Hepatocyte (in vitro differentiated cells): ENCODE results near the gene ITPR3. TPM values are rescaled to one million over a fixed set of nuclear protein-coding genes. Genes with fewer than 3 reads are reported as not detected.
A peak's percentile ranks its signal among the peaks of the same experiment; 100 is the strongest.

Experiments
- DNase-seq: peaks from one replicate; pipeline ENCODE4 v3.0.0-alpha.2; 2016; ENCODE audit warnings: low spot score
- H2AFZ ChIP-seq: fragments of 200-600 bp; sonication (generic); 2 replicates; pipeline ENCODE4 v1.6.0; 2016; ENCODE audit warnings: antibody characterized with exemption, mild to moderate bottlenecking
- H3K27ac ChIP-seq: fragments of 200-600 bp; sonication (generic); 2 replicates; pipeline ENCODE4 v1.5.1; 2016; ENCODE audit warnings: mild to moderate bottlenecking
- H3K27me3 ChIP-seq: fragments of 200-600 bp; sonication (generic); 2 replicates; pipeline ENCODE4 v1.6.1; 2016
- H3K36me3 ChIP-seq: fragments of 200-600 bp; sonication (generic); replicated peaks from 2 replicates; pipeline ENCODE4 v1.5.1; 2016; ENCODE audit warnings: low read depth; ENCODE audit not compliant: insufficient read depth
- H3K4me1 ChIP-seq: fragments of 200-600 bp; sonication (generic); 2 replicates; pipeline ENCODE4 v1.5.1; 2016; ENCODE audit warnings: mild to moderate bottlenecking, moderate library complexity; ENCODE audit not compliant: insufficient read depth
- H3K4me2 ChIP-seq: fragments of 200-600 bp; sonication (generic); 2 replicates; pipeline ENCODE4 v1.6.0; 2016
- H3K4me3 ChIP-seq: fragments of 200-600 bp; sonication (generic); 2 replicates; pipeline ENCODE4 v1.5.1; 2016; ENCODE audit warnings: mild to moderate bottlenecking
- H3K79me2 ChIP-seq: fragments of 200-600 bp; sonication (generic); 2 replicates; pipeline ENCODE4 v1.6.0; 2017; ENCODE audit warnings: mild to moderate bottlenecking
- H3K9me2 ChIP-seq: fragments of 200-600 bp; sonication (generic); replicated peaks from 2 replicates; pipeline ENCODE4 v1.6.0; 2017; ENCODE audit warnings: mild to moderate bottlenecking; ENCODE audit not compliant: insufficient read depth
- H3K9me3 ChIP-seq: fragments of 200-600 bp; sonication (generic); 2 replicates; pipeline ENCODE4 v1.5.1; 2016; ENCODE audit warnings: low read depth, mild to moderate bottlenecking
- H4K20me1 ChIP-seq: fragments of 200-600 bp; sonication (generic); 2 replicates; pipeline ENCODE4 v1.6.0; 2016; ENCODE audit warnings: mild to moderate bottlenecking; ENCODE audit not compliant: insufficient read depth, poor library complexity, severe bottlenecking
- EZH2 ChIP-seq: fragments of 200-600 bp; sonication (generic); IDR thresholded peaks from 2 replicates; pipeline ENCODE4 v1.6.1; 2016; ENCODE audit warnings: antibody characterized with exemption, mild to moderate bottlenecking, borderline replicate concordance
- EZH2phosphoT487 ChIP-seq: fragments of 200-600 bp; sonication (generic); IDR thresholded peaks from one replicate; pipeline ENCODE4 v1.6.1; 2018; ENCODE audit warnings: antibody characterized with exemption, mild to moderate bottlenecking, low read depth, moderate library complexity; ENCODE audit not compliant: unreplicated experiment, severe bottlenecking
- WGBS: methylation state at CpG from one replicate; pipeline ENCODE4 v1.1.6; 2016; ENCODE audit warnings: low lambda C conversion rate; ENCODE audit errors: missing lambda C conversion rate; 5-methylcytosine and 5-hydroxymethylcytosine counted together
- polyA plus RNA-seq: library from polyadenylated mRNA; unstranded; fragments of >200 nt; fragmentation: Nextera tagmentation; extraction: Ambion mirVana; gene quantifications from 2 replicates; pipeline ENCODE4 v1.2.1, GENCODE V29; 2016
- total RNA-seq: library from RNA; depleted of rRNA; stranded (reverse); fragments of >200 nt; gene quantifications from 2 replicates; pipeline ENCODE4 v1.2.3, GENCODE V29; 2014
- TF ChIP-seq, protein P1 (sequence below): fragments of 200-600 bp; sonication (generic); IDR thresholded peaks from 2 replicates; pipeline ENCODE4 v1.5.1; 2016; ENCODE audit warnings: antibody characterized with exemption, mild to moderate bottlenecking; ENCODE audit not compliant: poor library complexity

Gene ITPR3
- total and polyA plus RNA-seq, 2 experiments from 2014 or later = 16.5 to 39.6 TPM

DNA sequence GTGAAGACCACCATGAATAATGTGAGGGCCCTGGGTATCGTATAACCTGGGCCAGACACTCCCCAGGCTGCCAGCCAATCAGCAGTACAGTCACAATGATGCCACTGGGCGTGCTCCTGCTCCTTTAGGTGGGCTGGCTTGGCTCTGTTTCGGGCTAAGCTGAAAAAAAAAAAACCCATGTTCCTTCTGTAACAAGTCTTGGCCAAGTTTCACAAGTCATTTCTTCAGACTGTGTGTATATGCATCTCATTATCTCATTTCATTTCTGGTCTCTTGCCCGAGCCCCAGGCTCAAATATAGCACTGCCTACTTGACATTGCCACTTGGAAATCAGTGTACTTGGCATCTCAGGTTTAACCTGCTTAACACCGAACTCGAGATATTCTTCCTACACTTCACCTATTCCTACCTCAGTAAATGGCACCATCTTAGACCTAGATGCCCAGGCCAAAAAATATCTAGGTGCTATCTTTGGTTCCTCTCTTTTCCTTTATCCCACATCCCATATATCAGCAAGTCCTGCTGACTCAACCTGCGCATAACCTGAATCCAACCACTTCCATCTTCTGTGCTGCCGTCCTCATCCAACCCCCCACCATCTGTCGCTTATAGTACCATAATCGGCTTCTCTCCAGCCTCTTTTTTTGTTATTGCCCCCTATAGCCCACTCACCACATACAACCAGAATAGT lies 88.6 kb downstream of the ITPR3 start:
- H3K9me2 ChIP-seq = no peaks in the 10 kb centered on the region
- H3K27me3 ChIP-seq = no peaks in the 10 kb centered on the region
- H4K20me1 ChIP-seq = no peaks in the 10 kb centered on the region
- H3K4me2 ChIP-seq = peak overlapping the region; percentile 88
- TF ChIP-seq EZH2phosphoT487 = no peak
- TF ChIP-seq, protein P1, sequence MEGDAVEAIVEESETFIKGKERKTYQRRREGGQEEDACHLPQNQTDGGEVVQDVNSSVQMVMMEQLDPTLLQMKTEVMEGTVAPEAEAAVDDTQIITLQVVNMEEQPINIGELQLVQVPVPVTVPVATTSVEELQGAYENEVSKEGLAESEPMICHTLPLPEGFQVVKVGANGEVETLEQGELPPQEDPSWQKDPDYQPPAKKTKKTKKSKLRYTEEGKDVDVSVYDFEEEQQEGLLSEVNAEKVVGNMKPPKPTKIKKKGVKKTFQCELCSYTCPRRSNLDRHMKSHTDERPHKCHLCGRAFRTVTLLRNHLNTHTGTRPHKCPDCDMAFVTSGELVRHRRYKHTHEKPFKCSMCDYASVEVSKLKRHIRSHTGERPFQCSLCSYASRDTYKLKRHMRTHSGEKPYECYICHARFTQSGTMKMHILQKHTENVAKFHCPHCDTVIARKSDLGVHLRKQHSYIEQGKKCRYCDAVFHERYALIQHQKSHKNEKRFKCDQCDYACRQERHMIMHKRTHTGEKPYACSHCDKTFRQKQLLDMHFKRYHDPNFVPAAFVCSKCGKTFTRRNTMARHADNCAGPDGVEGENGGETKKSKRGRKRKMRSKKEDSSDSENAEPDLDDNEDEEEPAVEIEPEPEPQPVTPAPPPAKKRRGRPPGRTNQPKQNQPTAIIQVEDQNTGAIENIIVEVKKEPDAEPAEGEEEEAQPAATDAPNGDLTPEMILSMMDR = no peak
- no peak for TF ChIP-seq EZH2
- DNase-seq = no peak
- no peak overlapping the region for H3K4me3 ChIP-seq
- WGBS = 95% methylated on average over 10 of the region's 10 CpGs
- H3K4me1 ChIP-seq = peaks cover 13% of the 10 kb centered on the region
- H3K79me2 ChIP-seq = peaks cover 16% of the 10 kb centered on the region
- no peak overlapping the region for H2AFZ ChIP-seq
- H3K36me3 ChIP-seq = no peaks in the 10 kb centered on the region
- H3K9me3 ChIP-seq = no peaks in the 10 kb centered on the region
- H3K27ac ChIP-seq = no peak overlapping the region

DNA sequence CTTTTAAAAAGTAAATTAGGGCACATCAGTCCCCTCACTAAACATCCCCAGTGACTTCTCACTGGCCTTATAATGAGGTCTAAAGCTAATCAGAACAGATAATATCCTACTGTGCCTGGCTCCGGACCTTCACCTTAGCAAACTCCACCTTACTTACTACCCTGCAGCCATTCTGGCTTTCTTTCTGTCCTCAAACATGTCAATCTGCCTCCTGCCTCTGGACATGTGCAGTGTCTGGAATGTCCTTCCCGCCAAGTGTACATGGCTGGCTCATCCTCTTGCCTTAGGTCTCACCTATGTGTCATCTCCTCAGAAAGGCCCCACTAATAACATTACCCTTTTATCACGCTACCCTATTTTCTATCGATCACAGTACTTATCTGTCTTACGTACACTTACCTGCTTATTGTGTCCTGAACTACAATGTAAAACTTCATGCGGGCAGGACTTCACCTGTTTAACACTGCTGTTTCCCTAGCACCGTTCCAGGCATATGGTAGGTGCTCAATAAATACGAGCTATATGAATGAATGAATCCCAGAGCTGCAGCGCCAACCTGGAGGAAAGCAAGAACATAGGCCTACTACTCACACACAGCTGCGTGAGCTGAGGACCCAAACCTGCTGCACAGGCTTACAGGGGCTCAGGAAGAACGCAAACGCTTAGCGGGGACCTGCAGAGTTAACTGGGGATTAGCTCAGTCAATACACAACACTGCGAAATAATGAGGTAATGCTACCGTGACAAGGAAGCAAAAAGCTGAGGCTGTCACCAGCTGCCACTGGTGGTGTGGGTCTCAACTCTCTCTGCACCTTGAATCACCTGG lies 89.4 kb downstream of the ITPR3 start:
- whole genome bisulfite sequencing = 77% methylated on average over 15 of the region's 15 CpGs
- H3K27ac ChIP-seq = peak overlapping the region; percentile 99
- TF ChIP-seq EZH2phosphoT487 = no peak
- TF ChIP-seq EZH2 = no peak
- TF ChIP-seq, protein P1 = no peak
- H3K4me2 ChIP-seq = peak overlapping the region; percentile 88
- peaks cover 16% of the 10 kb centered on the region for H3K79me2 ChIP-seq
- no peaks in the 10 kb centered on the region for H3K9me2 ChIP-seq
- peak; percentile 50 for DNase-seq
- peak overlapping the region; percentile 96 for H2AFZ ChIP-seq
- H3K4me3 ChIP-seq = peak overlapping the region; percentile 94
- no peaks in the 10 kb centered on the region for H3K9me3 ChIP-seq
- H3K36me3 ChIP-seq = no peaks in the 10 kb centered on the region
- H3K4me1 ChIP-seq = peaks cover 13% of the 10 kb centered on the region
- H4K20me1 ChIP-seq = no peaks in the 10 kb centered on the region
- no peaks in the 10 kb centered on the region for H3K27me3 ChIP-seq

DNA sequence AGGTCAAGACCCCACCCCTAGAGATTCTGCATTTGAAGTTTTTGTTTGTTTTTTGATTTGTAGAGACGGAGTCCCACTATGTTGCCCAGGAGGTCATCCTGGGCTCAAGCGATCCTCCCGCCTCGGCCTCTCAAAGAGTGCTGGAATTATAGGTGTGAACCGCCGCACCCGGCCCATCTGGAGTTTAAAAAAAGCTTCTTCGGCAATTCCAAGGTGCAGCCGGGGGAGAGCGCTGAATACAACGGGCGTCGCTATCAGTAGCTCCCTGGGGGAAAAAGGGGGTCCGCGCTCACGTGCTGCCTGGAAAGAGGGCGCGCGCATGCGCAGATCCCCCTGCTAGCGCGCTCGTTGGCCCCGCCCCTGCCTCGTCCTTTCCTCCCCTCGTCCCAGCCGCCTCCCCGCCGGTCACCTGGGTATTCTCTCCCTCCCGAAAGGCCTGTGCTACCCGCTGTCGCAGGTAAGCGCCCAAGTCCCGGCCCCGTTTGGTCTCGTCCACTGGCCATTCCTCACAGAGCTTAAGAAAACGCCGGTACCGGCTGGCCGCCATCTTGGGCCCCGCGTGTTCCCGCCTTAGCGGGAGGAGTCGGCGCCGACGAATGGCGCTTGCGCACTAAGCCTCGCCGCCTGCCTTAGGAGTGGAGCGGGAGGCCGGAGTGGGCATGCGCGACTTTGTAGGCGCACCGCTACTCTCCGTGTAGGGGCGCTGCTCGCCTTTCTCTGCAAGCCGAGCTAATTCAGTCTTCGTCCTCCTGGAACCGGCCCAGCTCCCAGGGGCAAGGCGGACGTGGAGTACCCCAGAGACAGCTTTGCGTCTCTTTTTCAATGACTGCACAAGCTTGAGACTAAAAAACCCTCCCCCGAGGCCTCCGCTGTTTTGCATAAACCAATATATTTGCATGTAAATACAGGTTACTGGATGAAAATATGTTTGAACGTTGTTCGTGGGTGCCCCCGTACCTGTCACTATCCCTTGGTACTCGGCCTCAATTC lies 90.3 kb downstream of the ITPR3 start, which contains the start of gene UQCC2:
UQCC2 (minus strand) TSS at position 561 of the 990 bp plus-strand sequence; CDS start at position 547, 14 bp downstream.
- Histone ChIP-seq H3K9me2 (no peaks in the 10 kb centered on the region), H3K27me3 (no peaks in the 10 kb centered on the region), H3K9me3 (no peaks in the 10 kb centered on the region), H3K4me3 (peak within 1 kb of the TSS; percentile 94), H2AFZ (peak within 1 kb of the TSS; percentile 96), H3K27ac (peak within 1 kb of the TSS; percentile 99), H3K79me2 (peaks cover 16% of the 10 kb centered on the region), H3K36me3 (no peaks in the 10 kb centered on the region), H3K4me2 (peak within 1 kb of the TSS; percentile 88), H4K20me1 (no peaks in the 10 kb centered on the region), H3K4me1 (peaks cover 15% of the 10 kb centered on the region)
- no peak for TF ChIP-seq EZH2
- TF ChIP-seq EZH2phosphoT487 = no peak
- TF ChIP-seq, protein P1 = peak; percentile 85
- DNase-seq = peak; percentile 100
- 7% methylated on average over 65 of the region's 73 CpGs for WGBS
